Panc1 (cell line): ENCODE measurements around the gene ENGASE. TPM values are rescaled to one million over a fixed set of nuclear protein-coding genes. Genes with fewer than 3 reads are reported as not detected.
A peak's percentile ranks its signal among the peaks of the same experiment; 100 is the strongest.

Experiments used
- ATAC-seq: fragments of 200-7000 bp; cut with Tn5 transposase; 2 replicates; pipeline ENCODE4 v1.9.1; 2020; ENCODE audit warnings: mild to moderate bottlenecking, moderate library complexity
- BruUV-seq: library from RNA; stranded (reverse); fragments of 400-500 nt; replicated peaks from 2 replicates; lab custom pipeline; 2021; lab: Mats Ljungman, UMichigan
- CTCF ChIA-PET: fragments of 300-600 bp; sonication (Branson Sonifier 250); formaldehyde crosslinking; loops from one replicate; lab custom pipeline; 2022; ENCODE audit warnings: antibody characterized with exemption; lab: Charles Lee
- POLR2A ChIA-PET: fragments of 300-600 bp; sonication (Branson Sonifier 250); formaldehyde crosslinking; loops from one replicate; lab custom pipeline; 2022; ENCODE audit warnings: antibody characterized with exemption; lab: Charles Lee
- DNase-seq: peaks from one replicate; pipeline ENCODE4 v3.0.0-alpha.2; 2010; ENCODE audit warnings: low read depth, low spot score
- H3K27ac ChIP-seq: 2 replicates; pipeline ENCODE4 v1.5.1; 2011; ENCODE audit warnings: mild to moderate bottlenecking, low read length, inconsistent platforms
- H3K27me3 ChIP-seq: fragments of 200-500 bp; sonication (Bioruptor generic); 2 replicates; pipeline ENCODE4 v1.6.0; 2014; ENCODE audit warnings: low read length, inconsistent platforms; ENCODE audit not compliant: control insufficient read depth, insufficient read depth
- H3K36me3 ChIP-seq: fragments of 200-500 bp; sonication (Bioruptor generic); 2 replicates; pipeline ENCODE4 v1.5.1; 2014; ENCODE audit warnings: inconsistent platforms, mild to moderate bottlenecking, low read length, moderate library complexity; ENCODE audit not compliant: control insufficient read depth, insufficient read depth
- H3K4me1 ChIP-seq: 2 replicates; pipeline ENCODE4 v1.5.1; 2011; ENCODE audit warnings: inconsistent platforms, mild to moderate bottlenecking, low read length, moderate library complexity; ENCODE audit not compliant: control insufficient read depth, insufficient read depth
- H3K4me3 ChIP-seq, 2 experiments: 2 replicates each; pipeline ENCODE4 v1.5.1; 2011 to 2012; ENCODE audit warnings: low read depth in 2 of 2, low read length in 2 of 2, mild to moderate bottlenecking in 2 of 2, inconsistent platforms in 1 of 2, moderate library complexity in 1 of 2
- H3K9me3 ChIP-seq: fragments of 200-500 bp; sonication (Bioruptor generic); 2 replicates; pipeline ENCODE4 v1.5.1; 2014; ENCODE audit warnings: low read depth, mild to moderate bottlenecking, inconsistent platforms, low read length, moderate library complexity; ENCODE audit not compliant: control insufficient read depth, insufficient read depth
- POLR2AphosphoS5 ChIP-seq: IDR thresholded peaks from 2 replicates; pipeline ENCODE4 v1.6.1; 2012; ENCODE audit warnings: mild to moderate bottlenecking, low read depth, low read length, moderate library complexity
- SIN3A ChIP-seq: IDR thresholded peaks from 2 replicates; pipeline ENCODE4 v1.6.1; 2012; ENCODE audit warnings: low read depth, mild to moderate bottlenecking, low read length, moderate library complexity, borderline replicate concordance; ENCODE audit not compliant: insufficient read depth
- TCF7L2 ChIP-seq: IDR thresholded peaks from 2 replicates; pipeline ENCODE4 v1.6.1; 2011; ENCODE audit warnings: mild to moderate bottlenecking, low read depth, low read length, inconsistent platforms
- in situ Hi-C: cut with HindIII; loops from 2 replicates; pipeline ENCODE4 v1.10.0; 2016; ENCODE audit warnings: low sequenced_read_pairs, low pct_unique_long_range_greater_than_20kb
- intact Hi-C: fragments of 100-400 bp; cut with micrococcal nuclease; formaldehyde crosslinking; loops from one replicate; pipeline ENCODE4 v1.10.0; 2022; ENCODE audit not compliant: unreplicated experiment
- total RNA-seq: library from RNA; stranded (reverse); gene quantifications from one replicate; pipeline ENCODE4 v1.2.1, GENCODE V29; 2021; ENCODE audit not compliant: unreplicated experiment
- TF ChIP-seq, protein P1 (sequence below): fragments of 450-650 bp; IDR thresholded peaks from 2 replicates; pipeline ENCODE4 v1.5.1; 2017; ENCODE audit warnings: mild to moderate bottlenecking
- TF ChIP-seq, protein P2 (sequence below), 2 experiments: IDR thresholded peaks; 2 replicates each; pipeline ENCODE4 v1.6.1; 2011 to 2012; ENCODE audit warnings: low read depth in 2 of 2, control low read depth in 1 of 2, low read length in 1 of 2, mild to moderate bottlenecking in 1 of 2, moderate library complexity in 1 of 2; ENCODE audit not compliant: insufficient read depth in 1 of 2

Gene ENGASE
- total RNA-seq, 1 experiment from 2014 or later: 32.3 TPM

DNA sequence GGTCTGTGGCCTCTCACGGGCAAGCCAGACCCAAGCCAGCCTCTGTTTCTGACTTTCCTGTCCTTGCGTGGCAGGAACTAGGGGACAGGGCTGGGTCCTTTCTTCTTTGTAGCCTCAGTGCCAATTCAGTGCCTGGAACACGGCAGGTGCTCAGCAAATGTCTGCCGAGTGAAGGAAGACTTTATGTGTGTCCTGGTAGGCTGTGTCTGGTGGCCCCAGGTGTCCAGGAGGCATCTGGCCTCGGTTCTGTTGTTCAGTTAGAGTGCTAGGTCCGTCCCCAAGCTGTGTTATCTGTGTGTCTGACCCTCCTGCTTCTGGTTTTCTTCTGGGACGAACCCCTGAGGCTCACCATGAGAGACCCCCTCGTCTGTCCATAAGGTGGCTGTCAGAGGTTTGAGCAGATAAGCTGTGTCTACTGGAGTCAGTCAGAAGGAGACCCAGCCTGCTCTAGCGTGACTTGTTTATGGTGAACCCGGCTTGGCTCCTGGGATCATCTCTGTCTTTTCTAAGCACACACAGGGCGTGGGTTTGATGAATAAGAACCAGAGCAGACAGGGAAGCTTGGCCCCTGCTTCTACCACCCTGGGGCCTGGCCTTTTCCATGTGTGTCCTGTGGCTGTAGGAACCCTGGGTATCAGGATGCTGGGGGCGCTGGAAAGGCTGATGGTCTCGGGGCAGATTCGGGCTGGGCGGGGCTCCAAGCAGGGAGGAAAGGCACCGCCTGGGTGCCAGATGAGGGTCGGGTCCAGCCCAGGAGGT is 39.3 kb downstream of the ENGASE start:
- POLR2A ChIA-PET: no interaction called here
- no TSS peak for BruUV-seq

DNA sequence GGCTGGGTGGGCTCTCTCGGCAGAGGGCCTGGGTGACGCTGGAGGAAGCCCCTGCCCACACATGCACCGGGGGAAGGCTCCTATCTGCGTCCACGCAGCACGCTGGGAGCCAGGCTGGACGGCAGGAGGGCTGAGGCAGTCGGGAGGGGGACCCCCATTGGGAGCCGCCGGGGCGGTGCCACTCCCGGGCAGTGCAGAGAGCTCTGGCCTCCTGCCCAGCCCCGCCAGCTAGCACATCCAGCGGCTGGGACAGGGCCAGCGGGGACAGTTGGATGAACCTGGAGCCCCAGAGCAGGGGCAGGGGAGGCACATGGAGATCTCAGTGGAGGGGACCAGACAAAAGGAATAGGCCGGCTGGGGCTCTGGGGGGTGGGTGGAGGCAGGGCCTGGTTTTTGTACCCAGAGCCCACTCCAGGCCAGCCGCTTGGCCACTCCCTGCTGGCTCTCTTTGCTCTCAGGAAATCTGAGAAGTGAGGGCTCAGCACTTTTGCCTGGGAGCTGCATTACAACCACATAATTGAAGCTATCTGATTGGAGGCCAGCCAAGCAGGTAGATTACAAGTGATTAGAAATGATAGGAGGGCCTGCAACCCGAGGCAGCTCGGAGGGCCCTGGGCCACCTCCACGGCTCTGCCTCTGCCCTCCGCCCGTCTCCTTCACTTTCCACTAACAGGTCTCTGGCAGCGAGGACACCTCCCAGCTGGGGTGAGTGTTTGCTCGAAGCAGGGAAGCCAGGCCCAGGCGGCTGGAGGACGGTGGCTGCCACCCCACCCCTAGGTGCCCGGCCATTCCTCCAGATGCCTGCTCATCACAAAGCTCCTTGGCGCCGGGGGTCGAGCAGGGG is 40.1 kb downstream of the ENGASE start:
- Histone ChIP-seq H3K4me3 (no peak overlapping the region), H3K9me3 (no peaks in the 10 kb centered on the region), H3K4me1 (no peaks in the 10 kb centered on the region), H3K27ac (no peak overlapping the region), H3K36me3 (no peaks in the 10 kb centered on the region), H3K27me3 (peaks cover 5% of the 10 kb centered on the region)
- no TSS peak for BruUV-seq
- intact Hi-C loops (no loop called here), in situ Hi-C loops (no loop called here)
- CTCF ChIA-PET: interaction anchor here (0.9 kb wide), 1 partner anchor 277 kb away, joined by 3 read pairs; no protein-coding TSS in a partner anchor
- DNase-seq: no peak
- ATAC-seq: peak; percentile 33; the same call in 1 of the 2 replicates
- TF ChIP-seq, protein P1, sequence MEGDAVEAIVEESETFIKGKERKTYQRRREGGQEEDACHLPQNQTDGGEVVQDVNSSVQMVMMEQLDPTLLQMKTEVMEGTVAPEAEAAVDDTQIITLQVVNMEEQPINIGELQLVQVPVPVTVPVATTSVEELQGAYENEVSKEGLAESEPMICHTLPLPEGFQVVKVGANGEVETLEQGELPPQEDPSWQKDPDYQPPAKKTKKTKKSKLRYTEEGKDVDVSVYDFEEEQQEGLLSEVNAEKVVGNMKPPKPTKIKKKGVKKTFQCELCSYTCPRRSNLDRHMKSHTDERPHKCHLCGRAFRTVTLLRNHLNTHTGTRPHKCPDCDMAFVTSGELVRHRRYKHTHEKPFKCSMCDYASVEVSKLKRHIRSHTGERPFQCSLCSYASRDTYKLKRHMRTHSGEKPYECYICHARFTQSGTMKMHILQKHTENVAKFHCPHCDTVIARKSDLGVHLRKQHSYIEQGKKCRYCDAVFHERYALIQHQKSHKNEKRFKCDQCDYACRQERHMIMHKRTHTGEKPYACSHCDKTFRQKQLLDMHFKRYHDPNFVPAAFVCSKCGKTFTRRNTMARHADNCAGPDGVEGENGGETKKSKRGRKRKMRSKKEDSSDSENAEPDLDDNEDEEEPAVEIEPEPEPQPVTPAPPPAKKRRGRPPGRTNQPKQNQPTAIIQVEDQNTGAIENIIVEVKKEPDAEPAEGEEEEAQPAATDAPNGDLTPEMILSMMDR: no peak
- no peak for TF ChIP-seq POLR2AphosphoS5
- no peak for TF ChIP-seq SIN3A
- TF ChIP-seq TCF7L2: no peak
- TF ChIP-seq, protein P2, sequence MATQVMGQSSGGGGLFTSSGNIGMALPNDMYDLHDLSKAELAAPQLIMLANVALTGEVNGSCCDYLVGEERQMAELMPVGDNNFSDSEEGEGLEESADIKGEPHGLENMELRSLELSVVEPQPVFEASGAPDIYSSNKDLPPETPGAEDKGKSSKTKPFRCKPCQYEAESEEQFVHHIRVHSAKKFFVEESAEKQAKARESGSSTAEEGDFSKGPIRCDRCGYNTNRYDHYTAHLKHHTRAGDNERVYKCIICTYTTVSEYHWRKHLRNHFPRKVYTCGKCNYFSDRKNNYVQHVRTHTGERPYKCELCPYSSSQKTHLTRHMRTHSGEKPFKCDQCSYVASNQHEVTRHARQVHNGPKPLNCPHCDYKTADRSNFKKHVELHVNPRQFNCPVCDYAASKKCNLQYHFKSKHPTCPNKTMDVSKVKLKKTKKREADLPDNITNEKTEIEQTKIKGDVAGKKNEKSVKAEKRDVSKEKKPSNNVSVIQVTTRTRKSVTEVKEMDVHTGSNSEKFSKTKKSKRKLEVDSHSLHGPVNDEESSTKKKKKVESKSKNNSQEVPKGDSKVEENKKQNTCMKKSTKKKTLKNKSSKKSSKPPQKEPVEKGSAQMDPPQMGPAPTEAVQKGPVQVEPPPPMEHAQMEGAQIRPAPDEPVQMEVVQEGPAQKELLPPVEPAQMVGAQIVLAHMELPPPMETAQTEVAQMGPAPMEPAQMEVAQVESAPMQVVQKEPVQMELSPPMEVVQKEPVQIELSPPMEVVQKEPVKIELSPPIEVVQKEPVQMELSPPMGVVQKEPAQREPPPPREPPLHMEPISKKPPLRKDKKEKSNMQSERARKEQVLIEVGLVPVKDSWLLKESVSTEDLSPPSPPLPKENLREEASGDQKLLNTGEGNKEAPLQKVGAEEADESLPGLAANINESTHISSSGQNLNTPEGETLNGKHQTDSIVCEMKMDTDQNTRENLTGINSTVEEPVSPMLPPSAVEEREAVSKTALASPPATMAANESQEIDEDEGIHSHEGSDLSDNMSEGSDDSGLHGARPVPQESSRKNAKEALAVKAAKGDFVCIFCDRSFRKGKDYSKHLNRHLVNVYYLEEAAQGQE (IDR thresholded peaks at IDR 0.05; ENCODE audit: insufficient read depth in 1 of 2, low read depth in 2 of 2, low read length in 1 of 2): no peak
- POLR2A ChIA-PET: no interaction called here

More for the DNA sequence above, 39.3 kb downstream of the ENGASE start:
- H3K27ac ChIP-seq: no peak overlapping the region
- in situ Hi-C loops: no loop called here
- no peaks in the 10 kb centered on the region for H3K9me3 ChIP-seq
- intact Hi-C loops: no loop called here
- peaks cover under 1% of the 10 kb centered on the region for H3K27me3 ChIP-seq
- CTCF ChIA-PET: no interaction called here
- ATAC-seq: no peak
- TF ChIP-seq POLR2AphosphoS5 (no peak), TCF7L2 (no peak), SIN3A (no peak)
- TF ChIP-seq, protein P1: no peak
- TF ChIP-seq, protein P2 (IDR thresholded peaks at IDR 0.05; ENCODE audit: insufficient read depth in 1 of 2, low read depth in 2 of 2, low read length in 1 of 2): no peak
- no peaks in the 10 kb centered on the region for H3K4me1 ChIP-seq
- DNase-seq: no peak
- H3K4me3 ChIP-seq: no peak overlapping the region
- no peaks in the 10 kb centered on the region for H3K36me3 ChIP-seq
